Liver (tissue), 9 donors: ENCODE data around the gene HNRNPR. TPM values are rescaled to one million over a fixed set of nuclear protein-coding genes. Genes with fewer than 3 reads are reported as not detected.

Experiments used
- DNase-seq: peaks from one replicate; pipeline ENCODE4 v3.0.0-alpha.2; 2017; ENCODE audit warnings: low spot score
- H3K27ac ChIP-seq, 2 donors: one replicate each; pipeline ENCODE4 v1.7.0; 2013; ENCODE audit warnings: inconsistent platforms in 2 of 2, low read length in 2 of 2, control low read depth in 1 of 2, low read depth in 1 of 2, mild to moderate bottlenecking in 1 of 2
- H3K27me3 ChIP-seq, 4 donors: one replicate each; pipeline versions ENCODE4 v1.6.1 to v1.7.0; 2013; ENCODE audit warnings: low read length in 3 of 4, inconsistent platforms in 1 of 4, mild to moderate bottlenecking in 1 of 4, moderate library complexity in 1 of 4; ENCODE audit not compliant: control insufficient read depth in 4 of 4, insufficient read depth in 4 of 4
- H3K36me3 ChIP-seq, 4 donors: one replicate each; pipeline versions ENCODE4 v1.6.1 to v1.7.0; 2013; ENCODE audit warnings: low read length in 3 of 4, mild to moderate bottlenecking in 3 of 4, low read depth in 1 of 4, moderate library complexity in 1 of 4; ENCODE audit not compliant: control insufficient read depth in 4 of 4, insufficient read depth in 3 of 4
- H3K4me1 ChIP-seq, 4 donors: one replicate each; pipeline versions ENCODE4 v1.6.1 to v1.7.0; 2013; ENCODE audit warnings: low read length in 3 of 4, mild to moderate bottlenecking in 3 of 4, moderate library complexity in 1 of 4; ENCODE audit not compliant: control insufficient read depth in 4 of 4, insufficient read depth in 4 of 4
- H3K4me3 ChIP-seq, 3 donors: one replicate each; pipeline versions ENCODE4 v1.6.1 to v1.7.0; 2013; ENCODE audit warnings: low read length in 3 of 3, control low read depth in 1 of 3, low read depth in 1 of 3, mild to moderate bottlenecking in 1 of 3
- H3K9ac ChIP-seq, 2 donors: one replicate each; pipeline ENCODE4 v1.7.0; 2013; ENCODE audit warnings: low read length in 2 of 2, mild to moderate bottlenecking in 2 of 2, moderate library complexity in 2 of 2, control low read depth in 1 of 2, low read depth in 1 of 2
- H3K9me3 ChIP-seq, 4 donors: one replicate each; pipeline versions ENCODE4 v1.6.1 to v1.7.0; 2013; ENCODE audit warnings: low read length in 3 of 4; ENCODE audit not compliant: control insufficient read depth in 4 of 4
- CTCF ChIP-seq: fragments of 150-350 bp; IDR thresholded peaks from 2 replicates; pipeline ENCODE4 v1.5.1; 2017; ENCODE audit warnings: improper control_type of control experiment, low read depth, low read length; ENCODE audit not compliant: missing input control
- EGR1 ChIP-seq, 2 donors: IDR thresholded peaks; 2 replicates each; pipeline ENCODE4 v1.6.1; 2016 to 2018; ENCODE audit warnings: antibody characterized with exemption in 2 of 2, low read depth in 2 of 2
- FOXA1 ChIP-seq: IDR thresholded peaks from 2 replicates; pipeline ENCODE4 v1.6.1; 2016; ENCODE audit warnings: antibody characterized with exemption
- HNF4A ChIP-seq, 2 donors: conservative IDR thresholded peaks; 2 replicates each; pipeline ENCODE4 v1.6.1; 2016; ENCODE audit warnings: antibody characterized with exemption in 2 of 2, mild to moderate bottlenecking in 2 of 2
- HNF4G ChIP-seq: IDR thresholded peaks from 2 replicates; pipeline ENCODE4 v1.6.1; 2016; ENCODE audit warnings: antibody characterized with exemption
- JUND ChIP-seq, 2 donors: IDR thresholded peaks; 2 replicates each; pipeline ENCODE4 v1.6.1; 2016; ENCODE audit warnings: antibody characterized with exemption in 2 of 2
- MAX ChIP-seq: IDR thresholded peaks from 2 replicates; pipeline ENCODE4 v1.6.1; 2016; ENCODE audit warnings: antibody characterized with exemption
- NR2F2 ChIP-seq: IDR thresholded peaks from 2 replicates; pipeline ENCODE4 v1.6.1; 2016; ENCODE audit warnings: antibody characterized with exemption
- REST ChIP-seq: IDR thresholded peaks from 2 replicates; pipeline ENCODE4 v1.6.1; 2016; ENCODE audit warnings: antibody characterized with exemption, mild to moderate bottlenecking
- TAF1 ChIP-seq: conservative IDR thresholded peaks from 2 replicates; pipeline ENCODE4 v1.6.1; 2016; ENCODE audit warnings: antibody characterized with exemption, mild to moderate bottlenecking
- ZBTB33 ChIP-seq: IDR thresholded peaks from 2 replicates; pipeline ENCODE4 v1.6.1; 2016; ENCODE audit warnings: antibody characterized with exemption
- WGBS: extraction: QIAGEN DNeasy Blood & Tissue Kit; methylation state at CpG from one replicate; pipeline ENCODE4 v1.1.7; 2013; 5-methylcytosine and 5-hydroxymethylcytosine counted together
- polyA plus RNA-seq, 2 donors: library from polyadenylated mRNA; stranded (reverse) in 1 of 2; unstranded in 1 of 2; fragments of 200-250 nt in 1 of 2; fragments of >200 nt in 1 of 2; fragmentation: Nextera tagmentation in 1 of 2; extraction: Ambion mirVana in 1 of 2; gene quantifications; one replicate each; pipeline versions ENCODE4 v1.2.1 to v1.2.3, GENCODE V29; 2013 to 2015
- total RNA-seq, 2 donors: library from RNA; depleted of rRNA; stranded (reverse); fragments of >200 nt; gene quantifications; one replicate each; pipeline ENCODE4 v1.2.3, GENCODE V29; 2014
- donor health status: healthy.
- donor health status: healthy.
- donor health status: healthy.
- donor health status: healthy.
- donor health status: healthy.

The HNRNPR gene
- total and polyA plus RNA-seq, 4 donors = 31.2 to 57.0 (median 38.4) TPM

GRCh38 chr1:23290836-23291565, 53.1 kb downstream of the HNRNPR start:
- Histone ChIP-seq H3K4me3 (no peak overlapping the region), H3K27ac (no peak overlapping the region), H3K9ac (no peak overlapping the region), H3K4me1 (peaks cover 0 to 4% (median 3%) of the 10 kb centered on the region in 4 donors), H3K36me3 (peaks cover 2 to 4% (median 2%) of the 10 kb centered on the region in 4 donors), H3K27me3 (no peaks in the 10 kb centered on the region), H3K9me3 (no peaks in the 10 kb centered on the region)
- 85% methylated on average over 9 of the region's 9 CpGs for WGBS
- peak; percentile 76 for TF ChIP-seq NR2F2
- TF ChIP-seq REST = no peak
- TF ChIP-seq EGR1 (IDR thresholded peaks at IDR 0.05; ENCODE audit: low read depth in 2 of 2) = no peak
- TF ChIP-seq CTCF = no peak
- TF ChIP-seq FOXA1 = peak; percentile 20
- TF ChIP-seq MAX = no peak
- TF ChIP-seq JUND (IDR thresholded peaks at IDR 0.05) = no peak
- TF ChIP-seq ZBTB33 = no peak
- no peak for TF ChIP-seq HNF4A (conservative IDR thresholded peaks at IDR 0.05)
- DNase-seq = no peak

- Histone ChIP-seq H3K27ac (no peak overlapping the region), H3K9me3 (no peaks in the 10 kb centered on the region), H3K36me3 (peaks cover 2 to 4% (median 2%) of the 10 kb centered on the region in 4 donors), H3K4me1 (peaks cover 9 to 22% (median 19%) of the 10 kb centered on the region in 4 donors), H3K27me3 (no peaks in the 10 kb centered on the region), H3K4me3 (no peak overlapping the region), H3K9ac (no peak overlapping the region)
- WGBS = 37% methylated on average over 3 of the region's 3 CpGs
- no peak for DNase-seq
- no peak for TF ChIP-seq TAF1
- TF ChIP-seq HNF4G = no peak
- TF ChIP-seq NR2F2 = peak; percentile 46
Observed at GRCh38 chr1:23288671-23289070, 55.4 kb downstream of the HNRNPR start.
